Body of pancreas (tissue), 4 donors: ENCODE data around the gene ARHGEF39.

Experiments used
- CTCF ChIP-seq, 7 experiments: fragments of 450-650 bp in 4 of 7; fragments of 200-600 bp in 3 of 7; sonication (generic) in 3 of 7; IDR thresholded peaks; one replicate each; pipeline ENCODE4 v1.5.1; 2016 to 2019; ENCODE audit warnings: antibody characterized with exemption in 7 of 7
- POLR2A ChIP-seq, 3 donors: fragments of 450-650 bp; IDR thresholded peaks; one replicate each; pipeline ENCODE4 v1.6.1; 2016; ENCODE audit warnings: antibody characterized with exemption in 3 of 3, mild to moderate bottlenecking in 2 of 3

- TF ChIP-seq POLR2A (IDR thresholded peaks at IDR 0.05) (no peak), CTCF (IDR thresholded peaks at IDR 0.05) (no peak)
Observed at GRCh38 chr9:35698231-35698630, 33.2 kb upstream of the ARHGEF39 start.
